Limb (tissue), 2 donors: ENCODE data around the gene ABCG4.
"Not testable (repeated sequence)": the region's sequence is repeated elsewhere in the genome, so short reads cannot be mapped to it uniquely, and the experiment has no call there.

Experiments
- DNase-seq, 2 donors: peaks; one replicate each; pipeline ENCODE4 v3.0.0-alpha.2; 2016; ENCODE audit errors: extremely low spot score in 2 of 2

The ABCG4 gene

DNA sequence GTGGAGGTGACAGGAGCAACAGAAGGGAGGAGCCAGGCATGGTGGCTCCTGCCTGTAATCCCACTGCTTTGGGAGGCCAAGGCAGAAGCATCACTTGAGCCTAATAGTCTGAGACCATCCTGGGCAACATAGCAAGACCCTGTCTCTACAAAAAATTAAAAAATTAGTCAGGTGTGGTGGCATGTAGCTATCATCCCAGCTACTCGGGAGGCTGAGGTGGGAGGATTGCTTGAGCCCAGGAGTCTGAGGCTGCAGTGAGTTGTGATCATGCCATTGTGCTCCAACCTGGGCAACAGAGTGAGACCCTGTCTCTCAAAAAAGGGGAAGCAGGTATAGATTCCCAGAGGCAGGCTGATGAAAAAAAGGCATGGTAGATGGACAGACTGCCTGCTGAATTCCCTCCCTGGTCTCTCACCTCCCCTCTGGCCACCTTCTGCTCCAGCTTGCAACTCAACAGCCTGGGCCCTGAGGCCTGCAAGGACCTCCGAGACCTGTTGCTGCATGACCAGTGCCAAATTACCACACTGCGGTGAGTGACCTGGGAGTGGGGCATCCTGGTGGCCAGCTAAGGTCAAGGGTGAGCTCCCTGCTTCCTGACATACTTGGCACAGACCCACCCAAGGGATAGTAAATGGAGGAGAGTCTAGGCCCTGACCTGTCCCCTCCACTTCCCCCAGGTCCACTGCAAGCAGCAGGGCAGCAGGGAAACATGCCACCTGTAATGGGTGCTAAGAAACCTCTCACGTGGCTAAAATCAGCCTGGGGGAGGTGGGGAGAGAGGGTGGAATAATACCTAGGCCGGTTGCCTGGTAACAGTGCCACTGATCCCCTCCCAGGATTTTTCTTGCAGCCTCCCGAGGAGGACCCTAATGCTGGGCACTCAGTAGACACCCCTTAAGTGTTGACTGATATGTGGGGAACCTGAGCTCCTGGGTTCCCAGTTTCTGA lies 32.2 kb downstream of the ABCG4 start:
- DNase-seq, result no peak

DNA sequence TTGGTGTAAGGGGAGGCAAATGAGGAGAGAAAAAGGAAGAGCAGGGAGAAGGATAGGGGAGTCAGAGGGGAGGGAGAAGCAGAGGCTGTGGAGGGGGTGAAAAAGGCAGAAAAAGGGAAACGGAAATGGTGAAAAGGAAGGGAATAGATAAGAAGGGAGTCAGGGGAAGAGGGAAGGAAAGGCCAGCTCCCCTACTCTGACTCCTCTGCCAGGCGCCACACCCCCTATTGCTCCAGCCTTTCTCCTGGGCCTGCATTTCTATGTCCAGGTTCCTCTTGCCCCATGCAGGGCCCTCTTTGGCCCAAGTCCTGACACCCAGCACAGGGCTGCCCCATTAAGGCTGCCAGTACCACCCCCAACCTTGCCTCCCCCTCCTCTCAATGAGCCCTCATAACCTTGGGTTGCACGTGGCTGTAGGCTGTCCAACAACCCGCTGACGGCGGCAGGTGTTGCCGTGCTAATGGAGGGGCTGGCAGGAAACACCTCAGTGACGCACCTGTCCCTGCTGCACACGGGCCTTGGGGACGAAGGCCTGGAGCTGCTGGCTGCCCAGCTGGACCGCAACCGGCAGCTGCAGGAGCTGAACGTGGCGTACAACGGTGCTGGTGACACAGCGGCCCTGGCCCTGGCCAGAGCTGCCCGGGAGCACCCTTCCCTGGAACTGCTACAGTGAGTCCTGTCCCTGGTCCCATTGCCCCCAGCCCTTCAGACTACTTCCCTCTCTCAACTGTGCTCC lies 33.0 kb downstream of the ABCG4 start:
- no peak for DNase-seq

DNA sequence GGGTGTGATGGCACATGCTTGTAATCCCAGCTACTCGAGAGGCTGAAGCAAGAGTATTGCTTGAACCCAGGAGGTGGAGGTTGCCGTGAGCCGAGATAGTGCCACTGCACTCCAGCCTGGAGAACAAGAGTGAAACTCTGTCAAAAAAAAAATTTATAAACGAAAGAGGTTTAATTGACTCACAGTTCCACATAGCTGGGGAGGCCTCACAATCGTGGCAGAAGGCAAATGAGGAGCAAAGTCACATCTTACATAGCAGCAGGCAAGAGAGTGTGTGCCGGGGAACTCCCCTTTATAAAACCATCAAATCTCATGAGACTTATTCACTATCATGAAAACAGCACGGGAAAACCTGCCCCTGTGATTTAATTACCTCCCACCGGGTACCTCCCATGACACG lies 35.5 kb downstream of the ABCG4 start:
- not testable (repeated sequence) for DNase-seq

DNA sequence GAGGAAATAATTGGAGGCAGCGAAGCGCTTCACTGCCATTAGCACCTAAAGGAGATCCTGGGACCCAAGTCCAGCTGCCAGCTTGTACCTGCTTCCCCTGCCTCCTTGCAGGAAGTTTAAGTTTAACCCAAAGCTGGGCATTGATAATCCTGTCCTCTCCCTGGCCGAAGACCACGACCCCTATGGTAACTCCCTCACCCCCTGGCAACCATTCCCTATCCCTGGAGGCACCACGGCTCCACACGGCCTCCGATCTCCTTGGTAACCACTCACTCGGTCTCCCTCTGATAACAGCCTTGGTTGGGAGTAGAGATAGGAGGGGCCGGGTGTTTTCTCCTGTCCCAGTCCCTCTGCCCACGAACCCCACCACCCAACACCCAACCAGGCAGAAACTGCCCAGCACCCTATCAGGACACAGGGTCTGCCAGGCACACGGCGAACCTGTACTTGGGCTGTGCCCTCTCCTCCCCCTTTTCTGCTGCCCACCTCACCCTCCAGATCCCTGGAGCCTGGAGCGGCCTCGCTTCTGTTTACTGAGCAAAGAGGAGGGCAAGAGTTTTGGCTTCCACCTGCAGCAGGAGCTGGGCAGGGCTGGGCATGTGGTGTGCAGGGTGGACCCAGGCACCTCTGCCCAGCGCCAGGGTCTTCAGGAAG lies 37.3 kb downstream of the ABCG4 start:
- DNase-seq, result no peak

DNA sequence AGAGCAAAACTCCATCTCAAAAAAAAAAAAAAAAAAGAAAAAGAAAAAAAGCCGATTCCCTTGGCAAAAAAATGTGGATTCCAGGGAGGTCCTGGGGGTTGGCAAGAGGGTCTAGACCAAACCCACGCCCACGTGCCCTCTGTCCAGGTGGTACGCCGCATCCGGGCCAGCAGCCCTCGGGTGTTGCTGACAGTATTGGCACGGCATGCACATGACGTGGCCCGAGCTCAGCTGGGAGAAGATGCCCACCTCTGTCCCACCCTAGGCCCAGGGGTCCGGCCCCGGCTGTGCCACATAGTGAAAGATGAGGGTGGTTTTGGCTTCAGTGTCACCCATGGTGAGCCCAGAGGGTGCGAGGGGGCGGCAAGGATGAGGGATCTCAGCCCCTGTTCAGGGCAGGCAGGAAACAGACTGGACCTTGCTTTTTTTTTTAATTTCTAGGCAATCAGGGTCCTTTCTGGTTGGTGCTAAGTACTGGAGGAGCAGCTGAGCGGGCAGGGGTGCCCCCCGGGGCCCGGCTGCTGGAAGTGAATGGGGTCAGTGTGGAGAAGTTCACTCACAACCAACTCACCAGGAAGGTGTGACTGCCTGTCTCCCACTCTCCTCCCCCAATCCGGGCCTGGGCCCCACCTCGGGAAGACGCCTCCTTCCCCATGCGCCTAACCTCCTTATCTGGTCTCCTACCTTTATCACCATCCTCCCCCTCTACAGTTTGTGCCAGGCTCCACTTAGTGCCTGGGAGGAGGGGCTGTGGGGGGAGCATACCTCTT lies 38.5 kb downstream of the ABCG4 start:
- no peak for DNase-seq

DNA sequence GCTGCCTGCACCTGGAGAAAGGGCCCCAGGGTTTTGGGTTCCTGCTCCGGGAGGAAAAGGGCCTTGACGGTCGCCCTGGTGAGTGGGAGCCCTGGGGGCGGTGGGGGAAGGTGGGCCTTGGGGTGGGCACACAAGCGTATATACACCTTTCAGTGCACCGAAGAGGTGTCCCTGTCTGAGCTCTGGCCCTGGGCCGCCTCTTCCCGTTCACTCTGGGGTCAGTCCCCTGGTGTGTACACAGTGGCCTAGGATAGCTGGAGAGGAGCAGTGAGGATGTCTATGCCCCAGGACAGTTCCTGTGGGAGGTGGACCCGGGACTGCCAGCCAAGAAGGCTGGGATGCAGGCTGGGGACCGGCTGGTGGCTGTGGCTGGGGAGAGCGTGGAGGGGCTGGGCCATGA lies 39.2 kb downstream of the ABCG4 start:
- no peak for DNase-seq

DNA sequence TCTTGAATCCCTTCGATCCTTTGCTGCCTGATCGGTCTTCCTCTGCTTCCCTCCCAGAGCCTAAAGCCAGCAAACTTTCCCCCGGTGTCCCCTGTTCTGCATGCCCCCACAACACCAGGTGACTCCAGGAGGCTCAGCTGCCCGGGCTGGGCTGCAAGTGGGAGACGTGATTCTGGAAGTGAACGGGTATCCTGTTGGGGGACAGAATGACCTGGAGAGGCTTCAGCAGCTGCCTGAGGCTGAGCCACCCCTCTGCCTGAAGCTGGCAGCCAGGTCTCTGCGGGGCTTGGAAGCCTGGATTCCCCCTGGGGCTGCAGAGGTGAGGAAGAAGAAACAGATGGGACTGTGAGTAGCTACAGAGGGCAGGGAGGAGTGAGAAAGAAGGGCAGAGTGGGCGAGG lies 40.0 kb downstream of the ABCG4 start:
- no peak for DNase-seq

DNA sequence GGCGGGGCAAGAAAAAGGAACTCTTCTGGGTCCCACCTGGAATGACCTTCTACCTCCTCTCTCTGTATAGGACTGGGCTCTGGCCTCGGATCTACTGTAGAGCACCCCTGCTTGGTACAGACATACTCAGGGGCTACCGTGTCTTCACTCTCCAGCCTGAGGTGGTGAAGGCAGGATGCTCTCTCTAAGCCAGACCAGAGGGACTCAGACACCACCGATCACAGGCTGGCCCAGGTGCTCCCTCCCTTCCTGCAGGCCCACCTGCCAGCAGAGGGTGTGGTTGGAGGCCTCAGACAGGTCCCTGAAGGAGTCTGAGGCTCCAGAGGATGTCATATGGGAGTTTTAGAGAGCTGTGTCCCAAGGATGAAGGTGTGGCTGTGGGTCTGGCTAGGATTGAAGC lies 40.5 kb downstream of the ABCG4 start:
- no peak for DNase-seq

DNA sequence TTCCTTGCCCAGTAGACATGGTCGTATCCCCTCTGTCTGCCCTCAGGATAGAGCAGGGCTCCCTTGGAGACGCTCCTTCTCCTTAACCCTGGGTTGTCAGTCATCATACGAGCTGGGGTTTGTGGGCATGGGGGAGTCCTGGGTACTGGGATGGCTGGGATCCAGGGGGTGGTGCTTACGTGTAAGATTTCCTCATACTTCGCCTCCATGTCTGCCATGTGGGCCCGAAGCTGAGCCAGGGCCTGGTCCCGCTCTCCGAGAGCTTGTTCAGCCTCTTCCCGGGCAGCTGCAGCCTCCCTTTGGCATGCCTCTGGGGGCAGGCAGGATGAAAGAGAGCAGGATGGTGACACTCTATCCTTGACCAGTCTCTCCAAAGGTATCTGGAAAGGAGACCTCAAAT lies 41.7 kb downstream of the ABCG4 start:
- DNase-seq, result no peak

DNA sequence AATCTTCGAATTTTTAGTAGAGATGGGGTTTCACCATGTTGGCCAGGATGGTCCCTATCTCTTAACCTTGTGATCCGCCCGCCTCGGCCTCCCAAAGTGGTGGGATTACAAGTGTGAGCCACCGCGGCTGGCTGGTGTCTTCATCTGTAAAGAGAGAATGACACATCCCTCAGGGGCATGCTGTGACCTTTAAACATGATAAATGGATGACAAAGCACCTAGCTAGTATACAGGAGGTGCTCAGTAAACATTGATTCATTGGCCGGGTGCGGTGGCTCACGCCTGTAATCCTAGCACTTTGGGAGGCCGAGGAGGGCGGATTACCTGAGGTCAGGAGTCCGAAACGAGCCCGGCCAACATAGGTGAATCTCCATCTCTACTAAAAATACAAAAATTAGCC lies 42.4 kb downstream of the ABCG4 start:
- not testable (repeated sequence) for DNase-seq

DNA sequence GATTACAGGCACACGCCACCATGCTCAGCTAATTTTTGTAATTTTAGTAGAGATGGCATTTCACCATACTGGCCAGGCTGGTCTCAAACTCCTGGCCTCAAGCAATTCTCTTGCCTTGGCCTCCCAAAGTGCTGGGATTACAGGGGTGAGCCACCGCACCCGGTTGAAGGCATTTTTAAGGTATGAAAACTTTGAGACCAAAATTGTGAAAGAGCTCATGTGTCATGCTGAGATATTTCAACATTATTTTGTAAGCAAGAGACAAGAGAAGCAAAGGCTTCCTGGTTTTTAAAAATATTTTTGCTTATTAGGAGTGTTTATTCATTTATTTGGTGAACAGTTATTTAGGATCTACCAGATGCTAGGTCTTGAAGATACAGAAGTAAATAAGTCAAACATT lies 43.3 kb downstream of the ABCG4 start:
- no peak for DNase-seq

DNA sequence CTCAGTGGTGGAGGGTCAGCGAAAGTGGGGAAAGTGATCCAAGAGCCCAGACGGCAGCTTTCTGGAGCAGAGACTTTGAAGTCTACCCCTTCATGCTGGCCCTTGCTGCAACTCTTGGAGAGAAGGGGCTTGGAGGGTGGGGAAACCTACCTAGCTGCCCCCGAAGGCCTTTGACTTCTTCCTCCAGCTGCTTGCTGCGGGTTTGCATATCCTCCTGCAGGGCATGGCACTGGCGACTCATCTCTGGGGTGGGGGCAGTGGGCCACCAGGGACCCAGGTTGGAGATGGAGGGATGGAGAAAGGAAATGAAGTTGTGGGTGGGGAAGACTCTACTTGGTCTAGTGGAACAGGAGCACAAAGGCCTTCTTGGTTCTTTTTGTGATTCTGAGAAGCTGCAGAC lies 44.1 kb downstream of the ABCG4 start:
- no peak for DNase-seq

DNA sequence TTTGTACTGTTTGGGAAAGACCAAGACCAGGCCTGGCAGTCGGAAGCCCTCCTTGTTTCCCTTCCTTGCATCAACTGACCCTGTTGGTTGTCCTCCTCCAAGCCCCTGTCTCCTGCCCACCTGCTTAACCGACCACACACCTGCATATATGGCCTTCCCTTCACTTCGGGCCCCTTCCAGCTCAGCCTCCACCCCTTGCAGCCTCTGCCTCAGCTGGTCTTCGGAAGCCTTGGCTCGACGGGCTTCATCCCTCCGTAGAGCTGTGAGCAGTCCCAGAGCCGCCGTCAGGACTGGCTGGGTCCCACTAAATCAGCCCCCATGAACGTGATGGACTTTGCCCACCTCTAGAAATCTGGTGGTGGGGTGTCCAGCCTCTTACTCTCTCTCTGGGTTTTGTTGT lies 44.8 kb downstream of the ABCG4 start:
- no peak for DNase-seq

DNA sequence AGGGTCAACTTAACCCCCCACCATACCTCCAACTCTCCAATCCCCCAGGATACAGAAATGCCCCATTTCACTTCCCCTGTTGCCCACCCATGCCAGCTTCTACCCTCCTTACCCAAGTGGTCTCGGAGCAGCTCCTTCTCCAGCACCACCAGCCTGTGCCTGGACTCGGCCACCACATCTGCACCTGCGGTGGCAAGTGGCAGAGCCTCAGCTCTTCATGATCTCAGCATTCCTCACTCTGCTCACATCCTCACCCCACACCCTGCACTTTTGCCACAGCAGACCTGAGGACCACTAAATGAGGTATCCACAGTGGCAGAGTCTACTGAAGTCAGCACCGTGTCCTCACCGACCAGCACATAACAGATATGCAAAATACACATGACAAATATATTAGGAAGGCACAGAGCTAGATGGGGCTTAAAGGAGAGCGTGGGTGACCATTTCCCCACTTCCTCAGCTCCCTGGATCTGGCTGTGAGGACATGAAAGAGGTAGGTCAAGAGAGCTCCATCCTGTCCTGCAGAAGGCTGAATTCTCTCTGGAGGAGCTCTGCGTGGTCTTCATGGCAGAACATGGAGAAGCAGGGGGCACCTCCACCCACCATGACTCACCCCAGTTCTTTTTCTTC lies 46.1 kb downstream of the ABCG4 start:
- DNase-seq, result no peak

DNA sequence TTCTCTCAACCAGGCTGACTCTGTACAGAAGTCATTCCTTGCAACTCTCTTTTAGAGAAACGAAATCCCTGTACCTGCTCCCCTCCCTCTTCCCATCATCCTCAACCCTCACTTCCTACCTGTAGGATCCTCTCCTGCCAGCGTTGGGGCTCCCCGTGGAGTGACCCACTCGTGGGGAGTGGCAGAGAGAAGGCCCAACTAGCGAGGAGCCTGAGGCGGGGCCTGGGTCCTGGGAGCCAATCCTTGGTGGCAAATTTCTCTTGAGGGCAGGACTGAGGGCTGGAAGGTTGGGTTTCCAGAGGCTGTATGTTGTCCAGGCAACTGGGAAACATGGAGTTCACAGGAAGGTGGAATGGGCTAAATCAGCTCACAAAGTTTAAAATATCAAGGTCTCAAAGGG lies 46.8 kb downstream of the ABCG4 start:
- DNase-seq, result no peak

DNA sequence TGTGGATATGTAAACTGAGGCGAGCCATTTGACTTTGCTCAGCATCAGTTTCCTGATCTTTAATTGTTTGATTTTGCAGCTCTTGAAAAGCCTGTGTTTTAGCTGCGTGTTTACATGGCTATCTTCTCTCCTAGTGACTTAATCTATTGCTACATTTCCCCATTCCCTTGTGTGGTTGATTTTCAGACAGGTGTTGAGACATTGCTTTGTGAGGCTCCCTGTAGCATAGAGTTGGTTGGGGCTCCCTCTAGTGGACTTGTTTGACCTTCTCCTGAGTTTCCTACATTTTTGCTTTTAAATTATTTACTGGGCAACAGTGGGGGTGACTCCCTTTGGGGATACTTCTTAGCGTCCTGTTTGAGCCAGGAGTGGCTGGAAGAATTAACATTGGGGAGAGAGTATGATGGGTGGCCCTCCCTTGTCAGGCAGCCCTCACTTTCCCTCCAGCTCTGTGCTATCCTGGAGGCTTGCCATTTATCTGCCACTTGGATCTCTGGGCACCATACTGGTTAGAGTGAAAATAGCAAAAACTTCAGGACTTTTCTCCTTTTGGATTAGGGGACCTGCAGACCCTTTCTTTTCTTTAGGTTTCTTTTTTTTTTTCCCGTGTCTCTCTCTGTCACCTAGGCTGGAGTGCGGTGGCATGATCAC lies 48.1 kb downstream of the ABCG4 start:
- peak; percentile 70 to 79 for DNase-seq

DNA sequence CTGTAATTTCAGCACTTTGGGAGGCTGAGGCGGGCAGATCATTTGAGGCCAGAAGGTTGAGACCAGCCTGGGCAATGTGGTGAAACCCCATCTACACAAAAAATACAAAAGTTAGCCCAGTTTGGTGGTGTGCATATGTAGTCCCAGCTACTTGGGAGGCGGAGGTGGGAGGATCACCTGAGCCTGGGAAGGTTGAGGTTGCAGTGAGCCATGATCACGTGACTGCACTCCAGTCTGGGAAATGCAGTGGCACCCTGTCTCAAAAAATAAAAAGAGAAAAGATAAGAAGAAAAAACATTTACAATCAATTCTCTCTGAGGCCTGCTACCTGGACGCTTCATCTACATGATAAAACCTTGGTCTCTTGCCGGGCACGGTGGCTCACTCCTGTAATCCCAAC lies 50.1 kb downstream of the ABCG4 start:
- no peak for DNase-seq

DNA sequence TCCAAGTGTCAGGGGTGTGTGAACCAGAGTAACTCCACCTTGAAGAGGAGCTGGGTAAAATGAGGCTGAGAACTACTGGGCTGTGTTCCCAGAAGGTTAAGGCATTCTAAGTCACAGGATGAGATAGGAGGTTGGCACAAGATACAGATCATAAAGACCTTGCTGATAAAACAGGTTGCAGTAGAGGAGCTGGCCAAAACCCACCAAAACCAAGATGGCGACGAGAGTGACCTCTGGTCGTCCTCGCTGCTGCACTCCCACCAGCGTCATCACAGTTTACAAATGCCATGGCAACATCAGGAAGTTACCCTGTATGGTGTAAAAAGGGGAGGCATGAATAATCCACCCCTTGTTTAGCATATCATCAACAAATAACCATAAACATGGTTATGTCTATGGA lies 52.4 kb downstream of the ABCG4 start:
- not testable (repeated sequence) for DNase-seq

DNA sequence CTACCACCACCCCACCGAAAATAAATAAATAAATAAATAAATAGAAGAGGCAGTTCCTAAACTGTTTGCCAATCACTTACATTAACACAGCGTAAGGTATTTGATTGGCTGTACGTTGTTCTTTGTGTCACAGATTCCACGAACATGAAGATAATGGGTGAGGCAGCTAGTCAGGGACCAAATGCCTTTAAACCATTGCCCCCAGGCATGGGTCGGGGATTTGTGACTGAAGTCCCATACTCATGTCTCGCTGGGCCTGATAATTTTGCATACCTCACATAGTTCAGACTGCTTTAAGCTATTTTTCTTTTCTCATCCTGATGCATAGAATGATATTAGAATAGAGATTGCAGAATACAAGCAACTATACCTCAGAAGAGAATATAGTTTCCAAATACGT lies 53.7 kb downstream of the ABCG4 start:
- DNase-seq, result no peak

DNA sequence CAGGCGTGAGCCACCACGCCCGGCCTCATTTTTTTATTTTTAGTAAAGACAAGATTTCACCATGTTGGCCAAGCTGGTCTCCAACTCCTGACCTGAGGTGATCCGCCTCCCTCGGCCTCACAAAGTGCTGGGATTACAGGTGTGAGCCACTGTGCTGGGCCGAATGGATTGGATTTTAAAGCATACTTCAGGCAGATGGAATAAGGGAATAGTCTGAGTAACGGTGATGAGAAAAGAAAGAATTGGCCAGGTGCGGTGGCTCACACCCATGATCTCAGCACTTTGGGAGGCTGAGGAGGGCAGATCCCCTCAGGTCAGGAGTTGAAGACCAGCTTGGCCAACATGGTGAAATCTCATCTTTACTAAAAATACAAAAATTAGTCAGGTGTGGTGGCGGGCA lies 55.2 kb downstream of the ABCG4 start:
- no peak for DNase-seq

DNA sequence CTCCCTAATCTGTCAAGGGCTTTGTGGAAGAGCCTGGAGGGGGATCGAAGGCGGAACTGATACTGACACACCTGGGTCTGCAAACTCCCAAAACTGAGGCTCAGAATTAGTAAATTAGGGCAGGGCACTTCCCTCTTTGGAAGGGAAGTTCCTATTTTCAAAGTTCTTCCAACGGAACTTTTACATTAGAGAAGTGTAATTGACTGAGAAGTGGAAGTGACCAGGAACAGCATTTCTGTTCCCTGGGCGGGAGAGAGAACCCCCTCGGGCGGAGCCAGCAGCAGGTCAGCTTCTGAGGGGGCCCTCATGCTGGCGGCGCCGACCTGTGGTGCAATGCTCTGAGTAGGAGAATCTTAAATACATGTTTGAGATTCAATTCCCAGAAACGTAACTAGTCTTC lies 56.2 kb downstream of the ABCG4 start:
- no peak for DNase-seq
